Measurements from ENCODE around the gene KRT2. TPM values are rescaled to one million over a fixed set of nuclear protein-coding genes. Genes with fewer than 3 reads are reported as not detected.

The KRT2 gene
- total RNA-seq, 2 experiments from 2014 or later, result not detected

DNA sequence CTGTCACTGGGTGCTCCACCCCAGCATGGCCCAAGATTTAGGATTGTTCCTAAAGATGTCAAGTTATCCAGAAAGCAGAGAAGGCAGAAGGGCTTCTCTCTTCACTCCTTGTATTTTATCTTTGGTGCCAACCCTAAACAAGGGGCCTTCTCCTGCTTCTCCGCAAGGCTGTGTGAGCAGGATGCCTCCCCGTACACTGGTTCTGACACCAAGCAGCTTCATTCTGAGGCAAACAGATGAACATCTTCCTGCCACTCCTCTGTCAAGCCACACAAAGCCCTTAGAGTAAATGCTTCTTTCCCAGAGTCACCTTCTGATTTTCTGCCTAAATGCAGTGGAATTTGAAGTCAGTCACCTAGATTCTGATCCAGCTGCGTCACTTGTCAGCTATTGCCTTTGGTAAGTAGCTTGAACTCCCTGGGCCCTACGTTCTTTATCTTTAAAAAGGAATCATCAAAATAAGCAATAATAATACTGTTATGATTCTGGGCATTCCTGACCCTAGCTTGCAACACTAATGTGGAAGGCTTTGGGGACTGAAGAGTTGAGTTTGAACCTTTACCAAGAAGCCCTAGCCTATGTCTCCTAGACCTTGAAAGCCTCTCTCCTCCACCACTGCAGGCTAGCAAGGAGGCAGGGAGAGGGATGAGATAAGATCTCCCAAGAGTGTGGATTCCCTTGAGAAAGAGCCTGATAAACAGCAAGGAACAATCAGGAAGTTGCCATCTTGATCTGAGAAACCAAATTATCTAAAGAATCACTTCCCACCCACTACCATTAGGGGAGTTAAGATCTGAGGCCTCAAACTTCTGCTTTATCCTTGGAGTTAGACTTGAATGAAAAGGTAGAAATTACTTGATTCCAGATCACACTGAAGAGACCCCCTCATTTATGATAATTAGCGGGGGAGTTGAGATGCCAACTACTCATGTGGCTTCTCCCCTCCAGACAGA is 39.3 kb downstream of the KRT2 start:
- no peak overlapping the region for H2AFZ ChIP-seq (ENCODE audit: low read length)
- no peak overlapping the region for H3K4me3 ChIP-seq (ENCODE audit: low read depth, low read length, poor library complexity, severe bottlenecking)
- no peaks in the 10 kb centered on the region for H3K79me2 ChIP-seq (ENCODE audit: insufficient read depth, low read depth, low read length)
- H3K27ac ChIP-seq (ENCODE audit: low read depth, low read length, poor library complexity, severe bottlenecking), result no peak overlapping the region
- H3K9me2 ChIP-seq (ENCODE audit: insufficient read depth, low read length), result no peaks in the 10 kb centered on the region
- H3K36me3 ChIP-seq (ENCODE audit: insufficient read depth, low read length), result no peaks in the 10 kb centered on the region
- H4K20me1 ChIP-seq (ENCODE audit: insufficient read depth, low read length), result no peaks in the 10 kb centered on the region
- H3K9me3 ChIP-seq (ENCODE audit: low read length), result no peaks in the 10 kb centered on the region
- TF ChIP-seq, protein P1, sequence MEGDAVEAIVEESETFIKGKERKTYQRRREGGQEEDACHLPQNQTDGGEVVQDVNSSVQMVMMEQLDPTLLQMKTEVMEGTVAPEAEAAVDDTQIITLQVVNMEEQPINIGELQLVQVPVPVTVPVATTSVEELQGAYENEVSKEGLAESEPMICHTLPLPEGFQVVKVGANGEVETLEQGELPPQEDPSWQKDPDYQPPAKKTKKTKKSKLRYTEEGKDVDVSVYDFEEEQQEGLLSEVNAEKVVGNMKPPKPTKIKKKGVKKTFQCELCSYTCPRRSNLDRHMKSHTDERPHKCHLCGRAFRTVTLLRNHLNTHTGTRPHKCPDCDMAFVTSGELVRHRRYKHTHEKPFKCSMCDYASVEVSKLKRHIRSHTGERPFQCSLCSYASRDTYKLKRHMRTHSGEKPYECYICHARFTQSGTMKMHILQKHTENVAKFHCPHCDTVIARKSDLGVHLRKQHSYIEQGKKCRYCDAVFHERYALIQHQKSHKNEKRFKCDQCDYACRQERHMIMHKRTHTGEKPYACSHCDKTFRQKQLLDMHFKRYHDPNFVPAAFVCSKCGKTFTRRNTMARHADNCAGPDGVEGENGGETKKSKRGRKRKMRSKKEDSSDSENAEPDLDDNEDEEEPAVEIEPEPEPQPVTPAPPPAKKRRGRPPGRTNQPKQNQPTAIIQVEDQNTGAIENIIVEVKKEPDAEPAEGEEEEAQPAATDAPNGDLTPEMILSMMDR (conservative IDR thresholded peaks at IDR 0.05; ENCODE audit: low read length), result no peak
- TF ChIP-seq EZH2phosphoT487 (IDR thresholded peaks at IDR 0.05; ENCODE audit: borderline replicate concordance, low read depth, low read length), result no peak
- H3K4me2 ChIP-seq (ENCODE audit: low read length), result no peak overlapping the region
- no peak for DNase-seq (ENCODE audit: low spot score)
- intact Hi-C loops (cut with micrococcal nuclease; ENCODE audit: unreplicated experiment), result no loop called here
- no peaks in the 10 kb centered on the region for H3K4me1 ChIP-seq (ENCODE audit: insufficient read depth, low read length, poor library complexity, severe bottlenecking)
- no TSS peak for BruUV-seq (replicated peaks)
- POLR2A ChIA-PET, result no interaction called here
- CTCF ChIA-PET (ENCODE audit: unreplicated experiment), result no interaction called here

DNA sequence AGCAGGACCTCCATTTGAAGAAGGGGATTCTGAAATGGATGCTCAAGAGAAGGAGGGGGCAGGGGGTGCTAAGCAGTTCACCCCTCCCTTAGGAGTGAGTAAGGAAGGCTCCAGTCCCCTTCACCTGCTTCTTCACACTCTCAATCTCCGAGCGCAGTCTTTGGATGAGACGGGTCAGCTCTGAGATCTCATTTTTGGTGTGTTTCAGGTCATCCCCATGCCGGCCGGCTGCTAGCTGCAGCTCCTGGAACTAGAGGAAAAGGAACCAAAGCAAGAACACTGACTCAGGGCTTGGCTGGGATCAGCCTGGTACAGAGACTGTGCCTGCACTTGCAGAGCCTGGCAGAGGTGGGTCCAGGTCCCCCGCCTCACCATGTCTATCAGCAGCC is 40.9 kb downstream of the KRT2 start:
- TF ChIP-seq EZH2phosphoT487 (IDR thresholded peaks at IDR 0.05; ENCODE audit: borderline replicate concordance, low read depth, low read length), result no peak
- TF ChIP-seq, protein P1 (conservative IDR thresholded peaks at IDR 0.05; ENCODE audit: low read length), result no peak
- Histone ChIP-seq H3K4me2 (ENCODE audit: low read length) (no peak overlapping the region), H3K9me2 (ENCODE audit: insufficient read depth, low read length) (no peaks in the 10 kb centered on the region), H3K79me2 (ENCODE audit: insufficient read depth, low read depth, low read length) (no peaks in the 10 kb centered on the region), H3K27ac (ENCODE audit: low read depth, low read length, poor library complexity, severe bottlenecking) (no peak overlapping the region), H4K20me1 (ENCODE audit: insufficient read depth, low read length) (no peaks in the 10 kb centered on the region), H2AFZ (ENCODE audit: low read length) (no peak overlapping the region), H3K9me3 (ENCODE audit: low read length) (no peaks in the 10 kb centered on the region), H3K4me1 (ENCODE audit: insufficient read depth, low read length, poor library complexity, severe bottlenecking) (no peaks in the 10 kb centered on the region), H3K4me3 (ENCODE audit: low read depth, low read length, poor library complexity, severe bottlenecking) (no peak overlapping the region), H3K36me3 (ENCODE audit: insufficient read depth, low read length) (no peaks in the 10 kb centered on the region)
- no peak for DNase-seq (ENCODE audit: low spot score)
- ChIA-PET CTCF (ENCODE audit: unreplicated experiment) (no interaction called here), POLR2A (no interaction called here)
- intact Hi-C loops (cut with micrococcal nuclease; ENCODE audit: unreplicated experiment), result no loop called here
- BruUV-seq (replicated peaks), result no TSS peak

All from OCI-LY7 (cell line).